HepG2 (cell line): Measurements from ENCODE around the gene ZNF112. TPM values are rescaled to one million over a fixed set of nuclear protein-coding genes. Genes with fewer than 3 reads are reported as not detected.

ENCODE experiments used
- FOXK2 ChIP-seq: fragments of 450-650 bp; IDR thresholded peaks from 2 replicates; pipeline ENCODE4 v1.6.1; 2016
- GPN1 ChIP-seq: sonication (generic); formaldehyde crosslinking; IDR thresholded peaks from 2 replicates; pipeline ENCODE4 v1.5.1; 2020; ENCODE audit warnings: missing genetic modification reagents, borderline replicate concordance
- HDAC1 ChIP-seq: sonication (generic); formaldehyde crosslinking; IDR thresholded peaks from 2 replicates; pipeline ENCODE4 v1.5.1; 2020; ENCODE audit warnings: mild to moderate bottlenecking, missing genetic modification reagents
- HOXA3 ChIP-seq: sonication (generic); formaldehyde crosslinking; IDR thresholded peaks from 2 replicates; pipeline ENCODE4 v1.5.0; 2020; ENCODE audit warnings: missing genetic modification reagents
- NFKB2 ChIP-seq: sonication (generic); formaldehyde crosslinking; IDR thresholded peaks from 2 replicates; pipeline ENCODE4 v1.4.0; 2020; ENCODE audit warnings: missing genetic modification reagents, borderline replicate concordance
- NPAS2 ChIP-seq: sonication (generic); formaldehyde crosslinking; IDR thresholded peaks from 2 replicates; pipeline ENCODE4 v1.8.0; 2022; ENCODE audit warnings: mild to moderate bottlenecking, missing genetic modification reagents, borderline replicate concordance
- SIN3A ChIP-seq: IDR thresholded peaks from 2 replicates; pipeline ENCODE4 v1.6.1; 2011; ENCODE audit warnings: low read depth, mild to moderate bottlenecking, control low read depth, low read length, borderline replicate concordance
- ZC3H13 ChIP-seq: sonication (generic); formaldehyde crosslinking; IDR thresholded peaks from 2 replicates; pipeline ENCODE4 v1.8.1; 2023; ENCODE audit warnings: mild to moderate bottlenecking, missing genetic modification reagents, moderate library complexity
- ZNF136 ChIP-seq: sonication (generic); formaldehyde crosslinking; IDR thresholded peaks from 2 replicates; pipeline ENCODE4 v1.8.1; 2022; ENCODE audit warnings: low read depth, mild to moderate bottlenecking, moderate library complexity, missing genetic modification reagents
- ZNF234 ChIP-seq: sonication (generic); formaldehyde crosslinking; conservative IDR thresholded peaks from 2 replicates; pipeline ENCODE4 v1.5.1; 2020; ENCODE audit warnings: mild to moderate bottlenecking, missing genetic modification reagents
- ZNF253 ChIP-seq: sonication (generic); formaldehyde crosslinking; IDR thresholded peaks from 2 replicates; pipeline ENCODE4 v1.8.0; 2022; ENCODE audit warnings: mild to moderate bottlenecking, missing genetic modification reagents, borderline replicate concordance
- ZNF883 ChIP-seq: sonication (generic); formaldehyde crosslinking; IDR thresholded peaks from 2 replicates; pipeline ENCODE4 v1.5.1; 2020; ENCODE audit warnings: mild to moderate bottlenecking, missing genetic modification reagents; ENCODE audit errors: not compliant biosample characterization
- polyA plus RNA-seq, 8 experiments: library from polyadenylated mRNA; depleted of rRNA in 3 of 8; stranded (reverse) in 7 of 8; unstranded in 1 of 8; fragments of >200 nt; fragmentation: Illumina TruSeq in 4 of 8; extraction: Trizol in 4 of 8; gene quantifications; 2 replicates each; pipeline versions ENCODE4 v1.2.1 to v1.2.3, GENCODE V29; 2011 to 2016; ENCODE audit warnings: low read depth in 4 of 8, missing spikeins in 1 of 8, mixed read lengths in 1 of 8; ENCODE audit not compliant: insufficient read depth in 1 of 8
- total RNA-seq, 5 experiments: library from RNA; depleted of rRNA; stranded (reverse); fragments of >200 nt; fragmentation: Illumina TruSeq; extraction: Trizol; gene quantifications; 2 replicates each; pipeline ENCODE4 v1.2.3, GENCODE V29; 2016; ENCODE audit warnings: low read depth in 1 of 5
- TF ChIP-seq, protein P1 (sequence below), 2 experiments: IDR thresholded peaks; 2 replicates each; pipeline ENCODE4 v1.6.1; 2011 to 2012; ENCODE audit warnings: low read length in 2 of 2, borderline replicate concordance in 1 of 2, low read depth in 1 of 2, mild to moderate bottlenecking in 1 of 2, moderate library complexity in 1 of 2
- TF ChIP-seq, protein P2 (sequence below): IDR thresholded peaks from 2 replicates; pipeline ENCODE4 v1.6.1; 2018; ENCODE audit warnings: missing genetic modification reagents
- TF ChIP-seq, protein P3 (sequence below): IDR thresholded peaks from 2 replicates; pipeline ENCODE4 v1.6.1; 2016; ENCODE audit warnings: missing genetic modification reagents, missing compliant biosample characterization
- TF ChIP-seq, protein P4 (sequence below): sonication (generic); formaldehyde crosslinking; IDR thresholded peaks from 2 replicates; pipeline ENCODE4 v1.4.0; 2020; ENCODE audit warnings: missing genetic modification reagents, borderline replicate concordance
- TF ChIP-seq, protein P5 (sequence below): sonication (generic); formaldehyde crosslinking; IDR thresholded peaks from 2 replicates; pipeline ENCODE4 v1.5.0; 2020; ENCODE audit warnings: missing genetic modification reagents
- TF ChIP-seq, protein P6 (sequence below): sonication (generic); formaldehyde crosslinking; conservative IDR thresholded peaks from 2 replicates; pipeline ENCODE4 v1.4.0; 2020; ENCODE audit warnings: missing genetic modification reagents
- TF ChIP-seq, protein P7 (sequence below): sonication (generic); formaldehyde crosslinking; IDR thresholded peaks from 2 replicates; pipeline ENCODE4 v1.4.0; 2020; ENCODE audit warnings: missing genetic modification reagents

Gene ZNF112
- total and polyA plus RNA-seq, 2 of the 13 experiments (the other 11 are each of a cell fraction or from before 2014, with no cell fraction given), result 1.8 to 3.6 TPM

DNA sequence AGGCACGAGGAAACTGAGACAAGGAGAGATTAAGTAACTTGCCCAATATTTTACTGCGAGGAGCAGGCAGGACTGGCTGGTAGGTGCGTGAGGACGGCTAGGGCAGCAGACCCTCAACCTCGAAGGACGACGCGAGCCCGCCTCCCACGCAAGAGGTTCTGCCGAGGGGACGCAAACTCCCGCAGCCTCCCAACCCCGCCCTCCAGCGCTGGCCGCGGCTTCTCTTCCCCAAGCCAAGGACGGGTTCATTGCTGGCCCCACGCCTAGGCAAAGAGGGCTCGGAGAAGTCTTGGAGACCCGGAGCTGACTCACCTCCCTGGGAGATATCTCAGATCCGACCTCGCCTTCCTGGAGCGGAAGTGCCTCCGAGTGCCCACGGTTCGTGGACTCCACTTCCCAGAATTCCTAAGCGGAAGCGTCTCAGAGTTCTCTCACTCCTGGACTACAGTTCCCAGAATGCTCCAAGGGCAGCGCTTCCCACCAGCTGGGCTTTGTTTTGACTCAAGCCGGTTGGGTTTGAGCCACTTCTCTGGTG, 51.8 kb downstream of the ZNF112 start, which contains the start of gene ZNF235 (continued):
- TF ChIP-seq, protein P1, sequence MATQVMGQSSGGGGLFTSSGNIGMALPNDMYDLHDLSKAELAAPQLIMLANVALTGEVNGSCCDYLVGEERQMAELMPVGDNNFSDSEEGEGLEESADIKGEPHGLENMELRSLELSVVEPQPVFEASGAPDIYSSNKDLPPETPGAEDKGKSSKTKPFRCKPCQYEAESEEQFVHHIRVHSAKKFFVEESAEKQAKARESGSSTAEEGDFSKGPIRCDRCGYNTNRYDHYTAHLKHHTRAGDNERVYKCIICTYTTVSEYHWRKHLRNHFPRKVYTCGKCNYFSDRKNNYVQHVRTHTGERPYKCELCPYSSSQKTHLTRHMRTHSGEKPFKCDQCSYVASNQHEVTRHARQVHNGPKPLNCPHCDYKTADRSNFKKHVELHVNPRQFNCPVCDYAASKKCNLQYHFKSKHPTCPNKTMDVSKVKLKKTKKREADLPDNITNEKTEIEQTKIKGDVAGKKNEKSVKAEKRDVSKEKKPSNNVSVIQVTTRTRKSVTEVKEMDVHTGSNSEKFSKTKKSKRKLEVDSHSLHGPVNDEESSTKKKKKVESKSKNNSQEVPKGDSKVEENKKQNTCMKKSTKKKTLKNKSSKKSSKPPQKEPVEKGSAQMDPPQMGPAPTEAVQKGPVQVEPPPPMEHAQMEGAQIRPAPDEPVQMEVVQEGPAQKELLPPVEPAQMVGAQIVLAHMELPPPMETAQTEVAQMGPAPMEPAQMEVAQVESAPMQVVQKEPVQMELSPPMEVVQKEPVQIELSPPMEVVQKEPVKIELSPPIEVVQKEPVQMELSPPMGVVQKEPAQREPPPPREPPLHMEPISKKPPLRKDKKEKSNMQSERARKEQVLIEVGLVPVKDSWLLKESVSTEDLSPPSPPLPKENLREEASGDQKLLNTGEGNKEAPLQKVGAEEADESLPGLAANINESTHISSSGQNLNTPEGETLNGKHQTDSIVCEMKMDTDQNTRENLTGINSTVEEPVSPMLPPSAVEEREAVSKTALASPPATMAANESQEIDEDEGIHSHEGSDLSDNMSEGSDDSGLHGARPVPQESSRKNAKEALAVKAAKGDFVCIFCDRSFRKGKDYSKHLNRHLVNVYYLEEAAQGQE (IDR thresholded peaks at IDR 0.05; ENCODE audit: borderline replicate concordance in 1 of 2, low read depth in 1 of 2, low read length in 2 of 2), result no peak
- TF ChIP-seq, protein P2, sequence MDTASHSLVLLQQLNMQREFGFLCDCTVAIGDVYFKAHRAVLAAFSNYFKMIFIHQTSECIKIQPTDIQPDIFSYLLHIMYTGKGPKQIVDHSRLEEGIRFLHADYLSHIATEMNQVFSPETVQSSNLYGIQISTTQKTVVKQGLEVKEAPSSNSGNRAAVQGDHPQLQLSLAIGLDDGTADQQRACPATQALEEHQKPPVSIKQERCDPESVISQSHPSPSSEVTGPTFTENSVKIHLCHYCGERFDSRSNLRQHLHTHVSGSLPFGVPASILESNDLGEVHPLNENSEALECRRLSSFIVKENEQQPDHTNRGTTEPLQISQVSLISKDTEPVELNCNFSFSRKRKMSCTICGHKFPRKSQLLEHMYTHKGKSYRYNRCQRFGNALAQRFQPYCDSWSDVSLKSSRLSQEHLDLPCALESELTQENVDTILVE (CRISPR knock-in tag), result 0 out of 2 replicates have a peak, but pooled peaks have one; percentile 28
- TF ChIP-seq SIN3A, result peak; percentile 87
- no peak for TF ChIP-seq NPAS2 (CRISPR knock-in tag)
- TF ChIP-seq ZNF883 (CRISPR knock-in tag), result peak; percentile 91
- TF ChIP-seq, protein P3, sequence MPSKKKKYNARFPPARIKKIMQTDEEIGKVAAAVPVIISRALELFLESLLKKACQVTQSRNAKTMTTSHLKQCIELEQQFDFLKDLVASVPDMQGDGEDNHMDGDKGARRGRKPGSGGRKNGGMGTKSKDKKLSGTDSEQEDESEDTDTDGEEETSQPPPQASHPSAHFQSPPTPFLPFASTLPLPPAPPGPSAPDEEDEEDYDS (CRISPR knock-in tag), result peak; percentile 25; the same call in 1 of the 2 replicates
- TF ChIP-seq, protein P4, sequence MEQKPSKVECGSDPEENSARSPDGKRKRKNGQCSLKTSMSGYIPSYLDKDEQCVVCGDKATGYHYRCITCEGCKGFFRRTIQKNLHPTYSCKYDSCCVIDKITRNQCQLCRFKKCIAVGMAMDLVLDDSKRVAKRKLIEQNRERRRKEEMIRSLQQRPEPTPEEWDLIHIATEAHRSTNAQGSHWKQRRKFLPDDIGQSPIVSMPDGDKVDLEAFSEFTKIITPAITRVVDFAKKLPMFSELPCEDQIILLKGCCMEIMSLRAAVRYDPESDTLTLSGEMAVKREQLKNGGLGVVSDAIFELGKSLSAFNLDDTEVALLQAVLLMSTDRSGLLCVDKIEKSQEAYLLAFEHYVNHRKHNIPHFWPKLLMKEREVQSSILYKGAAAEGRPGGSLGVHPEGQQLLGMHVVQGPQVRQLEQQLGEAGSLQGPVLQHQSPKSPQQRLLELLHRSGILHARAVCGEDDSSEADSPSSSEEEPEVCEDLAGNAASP (CRISPR knock-in tag), result 0 out of 2 replicates have a peak, but pooled peaks have one; percentile 13
- TF ChIP-seq, protein P5, sequence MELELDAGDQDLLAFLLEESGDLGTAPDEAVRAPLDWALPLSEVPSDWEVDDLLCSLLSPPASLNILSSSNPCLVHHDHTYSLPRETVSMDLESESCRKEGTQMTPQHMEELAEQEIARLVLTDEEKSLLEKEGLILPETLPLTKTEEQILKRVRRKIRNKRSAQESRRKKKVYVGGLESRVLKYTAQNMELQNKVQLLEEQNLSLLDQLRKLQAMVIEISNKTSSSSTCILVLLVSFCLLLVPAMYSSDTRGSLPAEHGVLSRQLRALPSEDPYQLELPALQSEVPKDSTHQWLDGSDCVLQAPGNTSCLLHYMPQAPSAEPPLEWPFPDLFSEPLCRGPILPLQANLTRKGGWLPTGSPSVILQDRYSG (CRISPR knock-in tag), result no peak
- TF ChIP-seq, protein P6, sequence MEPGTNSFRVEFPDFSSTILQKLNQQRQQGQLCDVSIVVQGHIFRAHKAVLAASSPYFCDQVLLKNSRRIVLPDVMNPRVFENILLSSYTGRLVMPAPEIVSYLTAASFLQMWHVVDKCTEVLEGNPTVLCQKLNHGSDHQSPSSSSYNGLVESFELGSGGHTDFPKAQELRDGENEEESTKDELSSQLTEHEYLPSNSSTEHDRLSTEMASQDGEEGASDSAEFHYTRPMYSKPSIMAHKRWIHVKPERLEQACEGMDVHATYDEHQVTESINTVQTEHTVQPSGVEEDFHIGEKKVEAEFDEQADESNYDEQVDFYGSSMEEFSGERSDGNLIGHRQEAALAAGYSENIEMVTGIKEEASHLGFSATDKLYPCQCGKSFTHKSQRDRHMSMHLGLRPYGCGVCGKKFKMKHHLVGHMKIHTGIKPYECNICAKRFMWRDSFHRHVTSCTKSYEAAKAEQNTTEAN, result 0 out of 2 replicates have a peak, but pooled peaks have one; percentile 33
- no peak for TF ChIP-seq ZNF253 (CRISPR knock-in tag)
- TF ChIP-seq ZNF136 (CRISPR knock-in tag), result no peak
- peak; percentile 60; the same call in 1 of the 2 replicates for TF ChIP-seq NFKB2 (CRISPR knock-in tag)
- TF ChIP-seq ZNF234, result no peak
- TF ChIP-seq FOXK2, result no peak
- no peak for TF ChIP-seq GPN1
- TF ChIP-seq, protein P7, sequence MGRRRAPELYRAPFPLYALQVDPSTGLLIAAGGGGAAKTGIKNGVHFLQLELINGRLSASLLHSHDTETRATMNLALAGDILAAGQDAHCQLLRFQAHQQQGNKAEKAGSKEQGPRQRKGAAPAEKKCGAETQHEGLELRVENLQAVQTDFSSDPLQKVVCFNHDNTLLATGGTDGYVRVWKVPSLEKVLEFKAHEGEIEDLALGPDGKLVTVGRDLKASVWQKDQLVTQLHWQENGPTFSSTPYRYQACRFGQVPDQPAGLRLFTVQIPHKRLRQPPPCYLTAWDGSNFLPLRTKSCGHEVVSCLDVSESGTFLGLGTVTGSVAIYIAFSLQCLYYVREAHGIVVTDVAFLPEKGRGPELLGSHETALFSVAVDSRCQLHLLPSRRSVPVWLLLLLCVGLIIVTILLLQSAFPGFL (CRISPR knock-in tag), result peak; percentile 68; the same call in 1 of the 2 replicates
- peak; percentile 73; the same call in 1 of the 2 replicates for TF ChIP-seq HDAC1 (CRISPR knock-in tag)
- peak; percentile 79 for TF ChIP-seq HOXA3 (CRISPR knock-in tag)
- TF ChIP-seq ZC3H13, result no peak
